Uterus (tissue), 4 donors: ENCODE data around the gene KCNC1. TPM values are rescaled to one million over a fixed set of nuclear protein-coding genes. Genes with fewer than 3 reads are reported as not detected.

Experiments
- DNase-seq, 2 donors: peaks; one replicate each; pipeline ENCODE4 v3.0.0-alpha.2; 2019 to 2020
- H3K27ac ChIP-seq, 2 donors: fragments of 200-600 bp; sonication (generic); 1 replicate in 1 of 2; 2 replicates in 1 of 2; pipeline ENCODE4 v1.5.1; 2016 to 2018
- H3K27me3 ChIP-seq, 2 donors: fragments of 200-600 bp; sonication (generic); one replicate each; pipeline ENCODE4 v1.5.1; 2018 to 2019; ENCODE audit warnings: control low read depth in 1 of 2
- H3K36me3 ChIP-seq, 2 donors: fragments of 200-600 bp; sonication (generic); one replicate each; pipeline ENCODE4 v1.5.1; 2019; ENCODE audit warnings: control low read depth in 1 of 2
- H3K4me1 ChIP-seq, 2 donors: fragments of 200-600 bp; sonication (generic); one replicate each; pipeline ENCODE4 v1.5.1; 2018 to 2019; ENCODE audit warnings: control low read depth in 1 of 2
- H3K4me3 ChIP-seq, 2 donors: fragments of 200-600 bp; sonication (generic); 1 replicate in 1 of 2; 2 replicates in 1 of 2; pipeline ENCODE4 v1.5.1; 2018 to 2019; ENCODE audit warnings: mild to moderate bottlenecking in 1 of 2
- H3K9me3 ChIP-seq, 2 donors: fragments of 200-600 bp; sonication (generic); one replicate each; pipeline ENCODE4 v1.5.1; 2019; ENCODE audit warnings: control low read depth in 1 of 2
- CTCF ChIP-seq, 4 experiments: fragments of 200-600 bp in 2 of 4; fragments of 450-650 bp in 2 of 4; sonication (generic) in 2 of 4; IDR thresholded peaks; one replicate each; pipeline ENCODE4 v1.5.1; 2016 to 2019; ENCODE audit warnings: antibody characterized with exemption in 4 of 4, mild to moderate bottlenecking in 2 of 4, moderate library complexity in 1 of 4
- POLR2A ChIP-seq, 2 donors: fragments of 450-650 bp; IDR thresholded peaks; one replicate each; pipeline ENCODE4 v1.6.1; 2016; ENCODE audit warnings: antibody characterized with exemption in 2 of 2, mild to moderate bottlenecking in 1 of 2, moderate library complexity in 1 of 2
- intact Hi-C: fragments of 100-400 bp; cut with DNase I; formaldehyde crosslinking; loops from one replicate; pipeline ENCODE4 v1.15.1; 2023; ENCODE audit warnings: low total_unique reads
- total RNA-seq, 4 donors: library from RNA; depleted of rRNA in 3 of 4; stranded (reverse); fragments of >200 nt in 3 of 4; gene quantifications; one replicate each; pipeline versions ENCODE4 v1.1.0 to v1.2.4, GENCODE V29; 2014 to 2023
- donor health status: DM: yes; HTN: yes; CAD: no.

KCNC1 gene
- total RNA-seq, 4 donors from 2014 or later, result 0.41 TPM; not detected in 3

- Histone ChIP-seq H3K36me3 (no peaks in the 10 kb centered on the region), H3K9me3 (no peaks in the 10 kb centered on the region), H3K27me3 (no peaks in the 10 kb centered on the region), H3K27ac (peak overlapping the region in 1 of 2 donors; percentile 47), H3K4me1 (peaks cover 0 to 6% of the 10 kb centered on the region in 2 donors), H3K4me3 (no peak overlapping the region)
- no peak for DNase-seq
- intact Hi-C loops, result no loop called here
- TF ChIP-seq POLR2A (IDR thresholded peaks at IDR 0.05) (no peak), CTCF (IDR thresholded peaks at IDR 0.05) (no peak)
Observed at GRCh38 chr11:17813391-17814059, 78.9 kb downstream of the KCNC1 start.

DNA sequence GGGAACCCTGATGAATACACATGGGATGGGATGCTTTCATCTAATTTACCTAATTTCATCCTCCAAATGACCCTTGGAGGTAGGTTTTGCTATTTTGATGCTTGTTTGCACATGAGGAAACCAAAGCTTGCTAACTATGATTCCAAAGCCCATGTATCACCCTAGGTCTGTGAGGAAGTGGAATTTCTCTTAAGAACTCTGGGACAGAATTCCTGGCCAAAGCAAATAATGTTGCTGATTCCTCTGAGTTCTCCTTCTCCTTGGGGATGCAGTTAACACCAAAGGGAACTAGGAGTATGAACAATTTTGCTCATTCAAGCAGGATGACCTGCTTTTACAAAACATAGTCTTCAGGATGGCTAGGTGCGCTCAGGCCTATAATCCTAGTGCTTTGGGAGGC, 80.0 kb downstream of the KCNC1 start:
- intact Hi-C loops, result no loop called here
- TF ChIP-seq POLR2A (IDR thresholded peaks at IDR 0.05), result no peak
- TF ChIP-seq CTCF (IDR thresholded peaks at IDR 0.05), result no peak
- Histone ChIP-seq H3K27ac (no peak overlapping the region), H3K36me3 (no peaks in the 10 kb centered on the region), H3K27me3 (no peaks in the 10 kb centered on the region), H3K4me3 (no peak overlapping the region), H3K9me3 (no peaks in the 10 kb centered on the region), H3K4me1 (peaks cover 0 to 6% of the 10 kb centered on the region in 2 donors)
- DNase-seq, result no peak

DNA sequence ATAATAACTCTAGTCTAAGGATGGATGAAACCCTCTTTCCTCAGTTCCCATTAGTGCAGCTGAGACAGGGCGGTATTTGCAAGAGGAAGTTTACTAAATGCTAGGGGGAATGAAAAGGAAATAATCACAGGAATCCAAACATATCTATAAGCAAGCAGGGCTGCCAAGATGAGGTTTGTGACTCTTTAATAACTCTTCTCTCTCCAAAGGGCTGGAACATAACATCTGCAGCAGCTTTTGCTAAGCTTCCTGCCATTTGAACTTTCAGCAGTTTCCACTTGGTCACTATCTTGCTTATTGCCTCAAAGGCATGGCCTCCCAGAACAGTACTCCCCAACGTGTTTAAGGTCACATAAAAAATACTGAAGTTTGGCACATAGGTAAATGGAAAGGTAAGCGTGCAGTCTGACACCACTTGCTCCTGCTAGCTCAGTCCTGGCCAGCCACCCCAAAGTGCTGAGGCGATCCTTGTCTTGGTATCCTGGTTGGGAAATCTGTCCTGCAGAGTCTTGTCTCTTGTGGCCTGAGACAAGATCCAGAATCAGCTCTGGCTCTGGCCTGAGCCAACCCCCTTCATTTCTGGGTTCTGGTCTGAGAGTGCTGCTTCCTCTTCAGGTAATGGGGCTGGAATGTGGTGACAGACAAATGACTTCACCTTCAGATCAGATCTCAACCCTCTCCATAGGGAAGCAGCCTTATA, 81.8 kb downstream of the KCNC1 start:
- Histone ChIP-seq H3K4me3 (no peak overlapping the region), H3K9me3 (no peaks in the 10 kb centered on the region), H3K4me1 (peaks cover 0 to 6% of the 10 kb centered on the region in 2 donors), H3K27me3 (no peaks in the 10 kb centered on the region), H3K27ac (no peak overlapping the region), H3K36me3 (no peaks in the 10 kb centered on the region)
- TF ChIP-seq CTCF (IDR thresholded peaks at IDR 0.05) (no peak), POLR2A (IDR thresholded peaks at IDR 0.05) (no peak)
- DNase-seq, result no peak
- intact Hi-C loops, result no loop called here

DNA sequence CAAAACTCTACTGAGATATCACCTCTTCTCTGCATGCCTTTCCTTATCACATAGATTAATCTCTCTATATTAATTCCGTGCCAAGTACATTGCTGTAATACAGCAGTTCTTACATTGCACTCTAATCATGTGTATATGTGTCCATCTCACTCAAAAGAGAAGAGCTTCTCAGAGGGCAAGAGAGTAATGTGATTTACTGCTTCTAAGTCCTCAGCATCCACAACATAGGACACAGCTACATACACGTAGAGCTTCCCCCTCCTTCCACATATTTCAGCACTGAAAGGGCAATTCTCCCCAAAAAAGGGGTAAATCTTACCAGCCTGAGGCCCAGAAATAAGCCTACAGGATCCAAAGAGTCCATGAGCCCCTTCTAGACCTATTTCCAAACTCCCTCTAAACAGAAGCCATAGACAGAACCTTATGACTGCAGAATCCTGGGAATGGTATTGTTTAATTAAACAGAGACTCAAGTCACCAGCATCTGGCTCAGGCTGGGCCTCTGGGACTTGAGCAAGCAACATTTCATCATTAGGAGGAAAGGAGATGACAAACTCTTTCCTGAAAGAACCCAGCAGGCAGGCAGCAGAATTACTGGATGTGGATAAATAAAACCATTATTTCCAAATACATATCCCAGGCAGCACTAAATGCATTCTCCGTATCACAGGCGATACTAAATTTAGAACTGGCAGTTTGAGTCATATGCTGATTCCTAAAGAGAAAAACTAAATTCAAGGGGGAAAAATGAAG, 87.2 kb downstream of the KCNC1 start:
- H3K9me3 ChIP-seq, result no peaks in the 10 kb centered on the region
- no peaks in the 10 kb centered on the region for H3K36me3 ChIP-seq
- no peaks in the 10 kb centered on the region for H3K27me3 ChIP-seq
- H3K4me1 ChIP-seq, result no peaks in the 10 kb centered on the region
- no peak overlapping the region for H3K27ac ChIP-seq
- TF ChIP-seq CTCF (IDR thresholded peaks at IDR 0.05), result no peak
- no peak for TF ChIP-seq POLR2A (IDR thresholded peaks at IDR 0.05)
- intact Hi-C loops, result no loop called here
- H3K4me3 ChIP-seq, result no peak overlapping the region
- DNase-seq, result no peak

DNA sequence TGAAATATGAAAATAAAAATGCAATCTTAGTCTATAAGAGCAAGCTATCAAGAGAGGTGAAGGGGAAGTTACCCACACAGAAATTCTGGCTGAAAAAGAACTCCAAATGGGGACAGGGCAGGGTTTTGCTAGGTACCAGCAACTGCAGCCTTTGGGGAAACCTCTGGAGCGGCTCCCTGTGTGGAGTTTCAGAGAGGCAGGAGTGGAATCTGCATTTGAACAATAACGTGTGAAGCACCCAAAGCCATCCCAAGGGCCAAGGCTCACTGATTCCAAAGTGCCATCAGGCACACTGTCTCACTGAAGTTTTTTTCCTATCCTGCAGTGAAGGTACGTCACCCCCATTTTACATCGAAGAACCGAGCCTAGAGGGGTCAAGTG, 87.8 kb downstream of the KCNC1 start:
- H3K9me3 ChIP-seq, result no peaks in the 10 kb centered on the region
- no peak for TF ChIP-seq POLR2A (IDR thresholded peaks at IDR 0.05)
- no peak for TF ChIP-seq CTCF (IDR thresholded peaks at IDR 0.05)
- DNase-seq, result no peak
- no peak overlapping the region for H3K4me3 ChIP-seq
- H3K27ac ChIP-seq, result no peak overlapping the region
- no peaks in the 10 kb centered on the region for H3K4me1 ChIP-seq
- H3K36me3 ChIP-seq, result no peaks in the 10 kb centered on the region
- intact Hi-C loops, result no loop called here
- H3K27me3 ChIP-seq, result no peaks in the 10 kb centered on the region
